ENCODE data around the gene TBC1D13.
"Not testable (repeated sequence)": the region's sequence is repeated elsewhere in the genome, so short reads cannot be mapped to it uniquely, and the experiment has no call there.

Gene TBC1D13

GRCh38 chr9:128786681-128787601 lies at the start of gene TBC1D13:
TSS of gene TBC1D13 (plus strand) at chr9:128787253. CDS start at chr9:128787354, 101 bp downstream.
- peak; percentile 90 for DNase-seq

GRCh38 chr9:128742401-128742800 lies 44.7 kb upstream of the TBC1D13 start:
- DNase-seq = no peak

DNA sequence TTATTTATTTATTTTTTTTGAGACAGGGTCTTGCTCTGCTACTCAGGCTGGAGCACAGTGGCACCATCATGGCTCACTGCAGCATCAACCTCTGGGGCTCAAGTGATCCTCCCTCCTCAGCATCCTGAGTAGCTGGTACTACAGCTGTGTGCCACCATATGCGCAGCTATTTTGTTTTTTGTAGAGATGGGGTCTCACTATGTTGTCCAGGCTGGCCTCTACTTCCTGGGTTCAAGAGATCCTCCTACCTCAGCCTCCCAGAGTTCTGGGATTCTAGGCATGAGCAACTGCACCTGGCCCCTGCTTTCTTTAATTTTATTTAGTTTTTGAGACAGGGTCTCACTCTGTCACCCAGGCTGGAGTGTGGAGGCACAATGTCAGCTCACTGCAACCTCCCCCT lies 43.6 kb upstream of the TBC1D13 start:
- DNase-seq = no peak

DNA sequence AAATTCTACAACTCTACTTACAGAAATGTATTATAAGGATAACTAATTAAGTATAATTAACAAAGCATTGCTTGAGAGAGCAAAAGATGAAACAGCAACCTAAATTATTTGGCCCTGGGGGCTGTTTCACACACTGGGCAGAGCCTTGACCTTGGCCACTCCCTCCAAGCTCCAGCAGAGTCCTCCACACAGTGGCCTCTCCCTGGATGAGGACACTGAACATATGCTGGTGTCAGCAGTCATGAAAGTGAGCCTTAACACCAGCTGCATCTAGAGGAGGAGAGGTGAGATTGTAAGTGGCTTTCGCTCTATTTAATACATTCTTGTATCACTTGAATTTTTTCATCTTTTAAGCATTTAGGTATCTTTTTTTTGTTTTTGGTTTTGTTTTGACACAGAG lies 39.8 kb upstream of the TBC1D13 start:
- DNase-seq = no peak

DNA sequence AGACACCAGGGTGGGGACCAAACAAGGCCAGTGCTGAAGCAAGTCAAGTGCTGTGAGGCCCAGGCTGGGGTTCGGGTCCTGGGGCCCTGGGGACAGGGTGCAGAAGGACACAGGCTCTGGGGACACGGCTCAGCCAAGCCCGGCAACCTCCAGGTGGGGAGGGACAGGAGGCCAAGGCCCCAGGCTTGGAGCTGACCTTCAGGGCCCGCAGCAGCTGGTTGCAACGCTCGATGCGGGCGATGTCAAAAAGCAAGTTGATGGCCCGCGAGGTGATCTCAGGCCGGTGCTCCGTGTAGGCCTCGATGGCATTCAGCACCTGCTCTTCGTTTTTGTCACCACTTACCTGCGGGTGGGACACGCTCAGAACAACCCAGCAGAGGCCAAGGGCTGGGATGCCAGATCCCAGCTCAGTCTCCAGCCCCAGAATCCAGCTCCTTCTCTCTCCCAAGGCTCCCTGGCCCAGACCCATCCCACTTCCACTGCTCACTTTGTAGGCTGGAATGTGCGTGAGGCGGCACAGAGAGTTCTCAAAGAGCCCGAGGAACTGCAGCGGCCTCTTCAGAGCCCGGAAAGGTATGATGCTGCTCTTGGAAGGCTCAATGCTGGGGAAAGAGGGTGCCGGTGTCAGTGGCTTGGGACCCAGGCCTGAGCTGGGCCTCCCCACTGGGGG lies 36.0 kb upstream of the TBC1D13 start:
- no peak for DNase-seq

GRCh38 chr9:128753627-128754026 lies 33.4 kb upstream of the TBC1D13 start:
- DNase-seq = no peak

- DNase-seq = no peak
These were observed 29.5 kb upstream of the TBC1D13 start for GRCh38 chr9:128757602-128758001.

DNA sequence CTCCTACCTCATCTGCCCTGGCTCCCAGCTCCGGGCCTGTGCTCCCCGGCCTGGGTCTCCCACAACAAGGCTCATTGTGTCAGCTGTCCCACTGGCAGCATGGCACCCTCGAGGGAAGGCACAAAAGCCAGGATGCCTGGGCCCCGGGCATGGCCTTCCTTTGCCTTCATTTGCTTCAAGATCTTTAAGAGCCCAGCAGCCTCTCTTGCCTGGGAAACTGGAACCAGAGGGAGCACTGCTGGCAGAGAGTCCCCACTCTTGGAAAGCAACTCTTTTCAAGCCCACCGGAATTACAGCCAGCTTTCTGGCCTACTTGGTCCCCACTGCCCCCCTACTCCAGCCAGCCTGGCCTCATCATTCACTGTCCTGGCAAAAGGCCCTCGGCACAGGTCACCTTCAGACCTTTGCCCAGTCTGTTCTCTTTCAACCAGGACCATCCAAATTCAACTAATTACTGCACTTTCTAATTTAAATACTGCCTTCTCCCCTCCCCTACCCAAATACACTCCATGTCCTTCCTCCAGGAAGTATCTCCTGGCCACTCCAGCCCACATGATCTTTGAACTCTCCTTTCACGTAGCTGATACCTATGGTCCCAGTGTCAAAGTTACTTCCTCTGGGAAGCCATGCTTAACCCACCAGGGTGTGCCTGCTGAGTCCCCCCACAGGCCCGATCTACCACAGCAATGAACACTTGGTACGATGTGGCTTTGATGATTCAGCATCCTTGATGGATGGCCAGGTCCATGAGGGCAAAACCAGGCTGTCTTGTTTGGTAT lies 24.2 kb upstream of the TBC1D13 start:
- no peak for DNase-seq

DNA sequence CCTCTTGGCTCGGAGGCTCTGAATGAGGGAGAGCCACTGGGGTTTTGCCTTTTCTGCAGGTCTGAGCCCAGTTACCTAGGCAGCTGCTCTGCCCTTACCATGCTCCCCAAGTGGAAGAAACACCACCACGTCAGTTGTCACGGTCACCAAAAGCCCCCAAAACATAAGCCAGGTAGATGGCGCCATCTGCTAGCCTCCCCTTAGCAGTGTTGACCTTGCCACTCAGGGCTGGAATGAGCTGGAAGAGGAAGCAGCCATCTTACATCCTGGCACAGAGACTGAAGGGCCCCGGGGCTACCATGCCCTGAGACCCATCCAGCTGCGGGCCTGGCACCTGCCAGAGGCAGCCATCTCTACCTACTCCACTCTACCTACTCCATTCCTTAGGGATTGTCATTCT lies 22.7 kb upstream of the TBC1D13 start:
- no peak for DNase-seq

- DNase-seq = no peak
These were observed 21.6 kb upstream of the TBC1D13 start for GRCh38 chr9:128765499-128765898.

DNA sequence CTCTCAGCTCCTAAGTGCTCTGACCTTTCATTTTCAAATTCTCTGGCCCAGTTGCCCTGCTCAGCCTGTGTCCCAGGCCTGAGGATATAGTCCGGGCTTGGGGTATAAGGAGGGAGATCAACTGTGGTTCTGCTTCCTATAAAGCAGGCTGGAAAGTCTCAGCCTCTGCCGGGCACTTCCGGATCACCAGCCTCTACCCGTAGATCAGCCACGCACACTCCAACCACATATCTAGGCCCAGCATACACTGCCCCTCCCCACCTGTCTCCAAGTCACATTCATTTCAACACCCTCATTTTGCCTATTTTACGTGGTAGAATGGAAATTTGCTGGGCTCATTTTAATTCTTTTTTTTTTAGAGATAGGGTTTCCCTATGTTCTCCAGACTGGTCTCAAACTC lies 18.4 kb upstream of the TBC1D13 start:
- DNase-seq = no peak

DNA sequence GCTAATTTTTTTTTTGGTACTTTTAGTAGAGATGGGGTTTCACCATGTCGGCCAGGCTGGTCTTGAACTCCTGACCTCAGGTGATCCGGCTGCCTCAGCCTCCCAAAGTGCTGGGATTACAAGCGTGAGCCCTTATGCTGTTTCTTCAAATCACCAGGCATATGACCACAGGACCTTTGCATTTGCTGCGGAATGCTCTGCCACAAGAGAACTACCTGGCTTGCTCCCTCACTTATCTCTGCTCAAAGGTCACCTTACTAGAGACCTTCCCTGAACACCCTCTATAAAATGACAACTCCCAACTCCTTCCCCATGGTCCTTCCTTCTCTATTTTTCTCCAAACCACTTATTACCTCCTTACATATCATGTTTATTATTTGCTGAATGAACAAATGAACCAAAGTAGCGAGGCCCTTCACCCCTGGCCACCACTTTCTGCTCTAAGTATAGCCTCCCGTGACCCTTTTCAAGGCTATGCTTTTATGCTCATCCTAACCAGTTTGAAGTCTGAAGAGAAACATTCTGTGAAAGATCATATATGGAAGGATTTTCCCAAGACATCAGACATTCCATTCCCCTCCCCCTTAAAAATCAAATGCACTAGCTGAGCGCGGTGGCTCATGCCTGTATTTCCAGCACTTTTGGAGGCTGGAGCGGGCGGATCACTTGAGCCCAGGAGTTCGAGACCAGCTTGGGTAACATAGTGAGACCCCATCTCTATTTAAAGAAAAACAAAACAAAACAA lies 16.6 kb upstream of the TBC1D13 start:
- DNase-seq = no peak

DNA sequence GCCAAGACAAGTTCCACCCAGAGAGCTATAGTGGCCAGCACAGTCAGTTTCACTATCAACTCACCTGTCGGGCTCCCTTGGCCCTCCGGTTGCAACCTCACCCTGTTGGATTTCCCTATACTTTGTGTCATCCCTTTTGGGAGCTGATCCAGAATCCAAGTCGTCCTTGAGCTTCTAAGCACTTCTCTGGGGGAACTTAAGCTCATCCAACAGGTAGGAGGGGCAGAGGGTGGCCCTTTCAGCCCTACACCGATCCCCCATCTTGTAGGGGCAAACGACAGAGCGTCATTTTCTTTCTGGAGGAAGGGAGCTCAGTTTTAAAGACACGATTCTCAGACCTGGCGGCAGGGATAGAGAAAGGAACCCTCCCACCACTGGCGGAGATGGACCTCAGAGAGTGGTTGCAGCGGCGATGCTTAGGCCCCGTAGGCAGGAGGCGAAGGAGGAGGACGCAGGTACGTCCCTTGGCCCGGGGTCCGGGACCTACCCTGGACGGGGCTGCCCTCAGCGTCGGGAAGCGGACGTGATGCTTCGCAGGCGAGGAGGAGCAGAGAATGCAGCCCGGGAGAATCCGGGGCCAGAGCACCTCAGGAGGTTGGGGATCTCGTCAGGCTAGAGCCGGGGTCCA lies 15.8 kb upstream of the TBC1D13 start:
- no peak for DNase-seq

- DNase-seq = peak; percentile 93
These were observed 15.1 kb upstream of the TBC1D13 start, which contains the start of gene ZER1 for GRCh38 chr9:128771745-128772519. TSS of gene ZER1 (minus strand) at chr9:128771927. CDS start at chr9:128755565, 16,362 bp downstream.

DNA sequence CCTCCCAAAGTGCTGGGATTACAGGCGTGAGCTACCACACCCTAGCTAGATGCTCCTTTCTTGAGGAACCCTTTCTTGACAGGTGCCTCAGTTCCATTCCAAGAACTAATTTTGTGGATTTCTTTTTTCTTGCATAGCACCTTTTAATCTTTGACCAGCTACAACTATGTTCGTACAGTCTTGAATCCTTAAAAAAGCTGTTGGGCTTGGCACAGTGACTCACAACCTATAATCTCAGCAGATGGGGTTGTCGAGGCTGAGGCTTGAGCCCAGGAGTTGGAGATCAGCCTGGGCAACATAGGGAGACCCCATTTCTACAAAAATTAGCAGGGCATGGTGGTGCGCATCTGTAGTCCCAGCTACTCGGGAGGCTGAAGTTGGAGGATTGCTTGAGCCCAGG lies 14.0 kb upstream of the TBC1D13 start:
- DNase-seq = no peak

GRCh38 chr9:128774804-128775203 lies 12.2 kb upstream of the TBC1D13 start:
- no peak for DNase-seq

DNA sequence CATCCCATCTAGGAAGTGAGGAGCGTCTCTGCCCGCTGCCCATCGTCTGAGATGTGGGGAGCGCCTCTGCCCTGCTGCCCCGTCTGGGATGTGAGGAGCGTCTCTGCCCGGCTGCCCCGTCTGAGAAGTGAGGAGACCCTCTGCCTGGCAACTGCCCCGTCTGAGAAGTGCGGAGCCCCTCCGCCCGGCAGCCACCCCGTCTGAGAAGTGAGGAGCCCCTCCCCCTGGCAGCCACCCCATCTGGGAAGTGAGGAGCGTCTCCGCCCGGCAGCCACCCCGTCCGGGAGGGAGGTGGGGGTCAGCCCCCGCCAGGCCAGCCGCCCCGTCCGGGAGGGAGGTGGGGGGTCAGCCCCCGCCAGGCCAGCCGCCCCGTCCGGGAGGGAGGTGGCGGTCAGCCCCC lies 7.0 kb upstream of the TBC1D13 start:
- DNase-seq = not testable (repeated sequence)

- DNase-seq = no peak
These were observed 5.6 kb upstream of the TBC1D13 start for GRCh38 chr9:128781187-128782070.

DNA sequence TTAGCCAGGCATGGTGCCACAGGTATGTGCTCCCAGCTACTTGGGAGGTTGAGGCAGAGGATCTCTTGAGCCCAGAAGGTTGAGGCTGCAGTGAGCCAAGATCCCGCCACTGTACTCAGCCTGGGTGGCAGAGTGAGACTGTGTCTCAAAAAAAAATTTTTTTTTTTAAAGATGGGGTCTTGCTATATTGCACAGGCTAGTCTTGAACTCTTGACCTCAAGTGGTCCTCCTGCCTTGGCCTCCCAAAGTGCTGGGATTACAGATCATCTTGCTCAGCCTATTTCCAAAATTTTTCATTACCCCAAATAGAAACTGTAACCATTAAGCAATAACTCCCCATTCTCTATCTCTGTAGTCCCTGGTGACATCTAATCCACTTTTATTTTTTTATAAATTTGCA lies 4.4 kb upstream of the TBC1D13 start:
- DNase-seq = no peak

DNA sequence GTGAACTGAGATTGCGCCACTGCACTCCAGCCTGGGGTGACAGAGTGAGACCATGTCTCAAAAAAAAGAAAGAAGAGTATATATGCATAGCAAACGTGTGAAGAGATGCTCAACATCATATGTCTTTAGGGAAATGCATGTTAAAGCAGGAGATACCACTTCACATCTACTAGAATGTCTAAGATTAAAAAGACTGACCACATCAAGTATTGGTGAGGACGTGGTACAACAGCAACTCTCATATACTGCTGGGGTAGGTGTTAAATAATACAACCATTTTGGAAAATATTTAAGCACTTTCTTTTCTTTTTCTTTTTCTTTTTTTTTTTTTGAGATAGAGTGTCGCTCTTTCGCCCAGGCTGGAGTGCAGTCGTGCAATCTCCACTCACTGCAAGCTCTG lies 1.6 kb upstream of the TBC1D13 start:
- no peak for DNase-seq
